DOHH2 (cell line): ENCODE data around the gene SEMG1.

Experiments used
- EZH2phosphoT487 ChIP-seq: fragments of 200-600 bp; sonication (generic); IDR thresholded peaks from 2 replicates; pipeline ENCODE4 v1.6.1; 2017; ENCODE audit warnings: borderline replicate concordance, mild to moderate bottlenecking, antibody characterized with exemption, low read length, moderate library complexity, mixed read lengths
- TF ChIP-seq, protein P1 (sequence below): fragments of 200-600 bp; sonication (generic); IDR thresholded peaks from one replicate; pipeline ENCODE4 v1.5.1; 2014; ENCODE audit warnings: antibody characterized with exemption, mild to moderate bottlenecking, low read depth, low read length; ENCODE audit not compliant: poor library complexity, severe bottlenecking

- TF ChIP-seq, protein P1, sequence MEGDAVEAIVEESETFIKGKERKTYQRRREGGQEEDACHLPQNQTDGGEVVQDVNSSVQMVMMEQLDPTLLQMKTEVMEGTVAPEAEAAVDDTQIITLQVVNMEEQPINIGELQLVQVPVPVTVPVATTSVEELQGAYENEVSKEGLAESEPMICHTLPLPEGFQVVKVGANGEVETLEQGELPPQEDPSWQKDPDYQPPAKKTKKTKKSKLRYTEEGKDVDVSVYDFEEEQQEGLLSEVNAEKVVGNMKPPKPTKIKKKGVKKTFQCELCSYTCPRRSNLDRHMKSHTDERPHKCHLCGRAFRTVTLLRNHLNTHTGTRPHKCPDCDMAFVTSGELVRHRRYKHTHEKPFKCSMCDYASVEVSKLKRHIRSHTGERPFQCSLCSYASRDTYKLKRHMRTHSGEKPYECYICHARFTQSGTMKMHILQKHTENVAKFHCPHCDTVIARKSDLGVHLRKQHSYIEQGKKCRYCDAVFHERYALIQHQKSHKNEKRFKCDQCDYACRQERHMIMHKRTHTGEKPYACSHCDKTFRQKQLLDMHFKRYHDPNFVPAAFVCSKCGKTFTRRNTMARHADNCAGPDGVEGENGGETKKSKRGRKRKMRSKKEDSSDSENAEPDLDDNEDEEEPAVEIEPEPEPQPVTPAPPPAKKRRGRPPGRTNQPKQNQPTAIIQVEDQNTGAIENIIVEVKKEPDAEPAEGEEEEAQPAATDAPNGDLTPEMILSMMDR = no peak
- TF ChIP-seq EZH2phosphoT487 = no peak
Observed at GRCh38 chr20:45191926-45192325, 14.9 kb upstream of the SEMG1 start.
